GM23338 (cell line): ENCODE results near the gene KIAA1671. TPM values are rescaled to one million over a fixed set of nuclear protein-coding genes. Genes with fewer than 3 reads are reported as not detected.

Experiments
- ATAC-seq: fragments of 200-7000 bp; cut with Tn5 transposase; 3 replicates; pipeline ENCODE4 v1.9.1; 2020
- DNase-seq: peaks from one replicate; pipeline ENCODE4 v3.0.0-alpha.2; 2015; ENCODE audit warnings: low spot score
- H2AFZ ChIP-seq: fragments of 200-600 bp; sonication (generic); 2 replicates; pipeline ENCODE4 v1.8.0; 2016; ENCODE audit warnings: antibody characterized with exemption, mild to moderate bottlenecking, moderate library complexity
- H3F3A ChIP-seq: fragments of 200-600 bp; sonication (generic); replicated peaks from 2 replicates; pipeline ENCODE4 v1.8.0; 2017; ENCODE audit warnings: antibody characterized with exemption, mixed run types, low read depth
- H3K27ac ChIP-seq: fragments of 200-600 bp; sonication (generic); 2 replicates; pipeline ENCODE4 v1.6.1; 2016; ENCODE audit warnings: low read depth
- H3K27me3 ChIP-seq: fragments of 200-600 bp; sonication (generic); 2 replicates; pipeline ENCODE4 v1.8.0; 2016; ENCODE audit warnings: mild to moderate bottlenecking, mixed run types, moderate library complexity; ENCODE audit not compliant: insufficient read depth
- H3K36me3 ChIP-seq: fragments of 200-600 bp; sonication (generic); 2 replicates; pipeline ENCODE4 v1.8.0; 2016; ENCODE audit warnings: mild to moderate bottlenecking; ENCODE audit not compliant: insufficient read depth
- H3K4me1 ChIP-seq: fragments of 200-600 bp; sonication (generic); 2 replicates; pipeline ENCODE4 v1.8.0; 2016; ENCODE audit warnings: mild to moderate bottlenecking, moderate library complexity; ENCODE audit not compliant: insufficient read depth
- H3K4me2 ChIP-seq: fragments of 200-600 bp; sonication (generic); 2 replicates; pipeline ENCODE4 v1.7.1; 2017; ENCODE audit warnings: mixed run types
- H3K4me3 ChIP-seq: fragments of 200-600 bp; sonication (generic); 2 replicates; pipeline ENCODE4 v1.6.1; 2016; ENCODE audit warnings: mixed run types
- H3K79me2 ChIP-seq: fragments of 200-600 bp; sonication (generic); replicated peaks from 2 replicates; pipeline ENCODE4 v1.8.0; 2017; ENCODE audit warnings: mild to moderate bottlenecking; ENCODE audit not compliant: insufficient read depth
- H3K9me2 ChIP-seq: fragments of 200-600 bp; sonication (generic); 2 replicates; pipeline ENCODE4 v1.8.0; 2017; ENCODE audit not compliant: insufficient read depth
- H4K20me1 ChIP-seq: fragments of 200-600 bp; sonication (generic); replicated peaks from 2 replicates; pipeline ENCODE4 v1.8.0; 2017; ENCODE audit warnings: mild to moderate bottlenecking; ENCODE audit not compliant: insufficient read depth
- H3K27ac Mint-ChIP-seq: 2 replicates; pipeline ENCODE4 v1.8.0; 2020; ENCODE audit warnings: inconsistent platforms, mild to moderate bottlenecking, moderate library complexity, mixed read lengths
- H3K27me3 Mint-ChIP-seq: 3 replicates; pipeline ENCODE4 v1.8.0; 2022; ENCODE audit warnings: low read depth, mild to moderate bottlenecking, moderate library complexity, mixed read lengths, inconsistent platforms; ENCODE audit not compliant: insufficient read depth, poor library complexity
- H3K36me3 Mint-ChIP-seq: 3 replicates; pipeline ENCODE4 v1.8.0; 2021; ENCODE audit warnings: low read depth, mild to moderate bottlenecking, inconsistent platforms, moderate library complexity, mixed read lengths
- H3K4me1 Mint-ChIP-seq: 3 replicates; pipeline ENCODE4 v1.8.0; 2020; ENCODE audit warnings: mild to moderate bottlenecking, inconsistent platforms, mixed read lengths
- H3K4me3 Mint-ChIP-seq: 3 replicates; pipeline ENCODE4 v1.8.0; 2021; ENCODE audit warnings: moderate library complexity, mild to moderate bottlenecking, inconsistent platforms, mixed read lengths
- H3K9me3 Mint-ChIP-seq: 3 replicates; pipeline ENCODE4 v1.8.0; 2020; ENCODE audit warnings: moderate library complexity, mild to moderate bottlenecking, inconsistent platforms, mixed read lengths
- CREB1 ChIP-seq: fragments of 250-450 bp; sonication (Bioruptor Pico); IDR thresholded peaks from 2 replicates; pipeline ENCODE4 v1.5.0; 2020; ENCODE audit warnings: low read depth, mild to moderate bottlenecking, moderate library complexity
- CTCF ChIP-seq, 2 experiments: fragments of 200-600 bp in 1 of 2; sonication (generic) in 1 of 2; conservative IDR thresholded peaks; 2 replicates each; pipeline versions ENCODE4 v1.5.1 to v1.6.1; 2016 to 2017; ENCODE audit warnings: antibody characterized with exemption in 2 of 2, low read depth in 2 of 2, mild to moderate bottlenecking in 2 of 2, moderate library complexity in 1 of 2
- EZH2phosphoT487 ChIP-seq: fragments of 200-600 bp; sonication (generic); IDR thresholded peaks from one replicate; pipeline ENCODE4 v1.8.1; 2018; ENCODE audit warnings: antibody characterized with exemption; ENCODE audit not compliant: unreplicated experiment
- ZNF114 ChIP-seq: fragments of 250-450 bp; sonication (Bioruptor Pico); IDR thresholded peaks from 2 replicates; pipeline ENCODE4 v1.5.0; 2020; ENCODE audit warnings: mild to moderate bottlenecking, moderate library complexity
- ZNF331 ChIP-seq: fragments of 250-450 bp; sonication (Bioruptor Pico); IDR thresholded peaks from 2 replicates; pipeline ENCODE4 v1.5.0; 2020; ENCODE audit warnings: low read depth, mild to moderate bottlenecking, moderate library complexity
- ZNF462 ChIP-seq: fragments of 250-450 bp; sonication (Bioruptor Pico); IDR thresholded peaks from 2 replicates; pipeline ENCODE4 v1.5.0; 2020; ENCODE audit warnings: mild to moderate bottlenecking, moderate library complexity
- polyA plus RNA-seq: library from polyadenylated mRNA; unstranded; fragments of >200 nt; fragmentation: Nextera tagmentation; extraction: Ambion mirVana; gene quantifications from 2 replicates; pipeline ENCODE4 v1.2.1, GENCODE V29; 2016
- total RNA-seq: library from RNA; depleted of rRNA; stranded (reverse); fragments of >200 nt; shearing (Covaris generic); gene quantifications from 2 replicates; pipeline ENCODE4 v1.2.3, GENCODE V29; 2014

The KIAA1671 gene
- total and polyA plus RNA-seq, 2 experiments from 2014 or later = 6.1 to 27.2 TPM

DNA sequence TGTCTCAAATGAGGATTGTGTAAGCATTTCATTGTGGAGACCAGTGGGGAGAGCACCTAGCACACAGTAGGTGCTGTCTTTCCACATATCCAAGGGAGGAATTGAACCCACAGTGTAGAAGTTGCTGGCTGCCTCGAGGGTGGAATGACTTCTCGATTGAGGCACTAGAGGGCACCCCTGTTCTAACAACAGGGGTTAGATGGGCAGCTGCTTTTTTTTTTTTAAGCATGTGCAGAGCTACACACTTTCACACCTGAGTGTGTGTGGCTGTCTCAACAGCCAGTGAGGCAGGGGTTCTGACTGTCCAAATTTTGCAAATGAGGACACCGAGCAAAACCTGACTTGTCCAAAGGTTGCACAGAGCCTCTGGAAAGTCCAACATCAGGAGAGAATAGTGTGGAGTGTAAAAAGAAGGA, 128.9 kb downstream of the KIAA1671 start:
- no peaks in the 10 kb centered on the region for H3K36me3 ChIP-seq
- no peak overlapping the region for H3K4me2 ChIP-seq
- no peak for TF ChIP-seq ZNF114
- peak; percentile 69 to 79 for TF ChIP-seq CTCF (conservative IDR thresholded peaks at IDR 0.05; ENCODE audit: low read depth in 2 of 2)
- Mint-ChIP-seq H3K36me3 (no peaks in the 10 kb centered on the region), H3K27ac (no peak overlapping the region), H3K9me3 (no peaks in the 10 kb centered on the region), H3K4me1 (no peaks in the 10 kb centered on the region; the same call in 2 of the 3 replicates), H3K27me3 (peaks cover 4% of the 10 kb centered on the region), H3K4me3 (no peak overlapping the region)
- H3K79me2 ChIP-seq = no peaks in the 10 kb centered on the region
- H3K4me1 ChIP-seq = no peaks in the 10 kb centered on the region
- no peak overlapping the region for H3K4me3 ChIP-seq
- no peaks in the 10 kb centered on the region for H3K27me3 ChIP-seq
- no peak overlapping the region for H2AFZ ChIP-seq
- H4K20me1 ChIP-seq = no peaks in the 10 kb centered on the region; the same call in 1 of the 2 replicates
- ATAC-seq (peak; percentile 59), DNase-seq (peak; percentile 73)
- no peak overlapping the region for H3K27ac ChIP-seq
- H3K9me2 ChIP-seq = no peaks in the 10 kb centered on the region
- H3F3A ChIP-seq = no peaks in the 10 kb centered on the region

- Histone ChIP-seq H3K27ac (no peak overlapping the region), H3K36me3 (no peaks in the 10 kb centered on the region), H3K4me3 (no peak overlapping the region), H2AFZ (no peak overlapping the region), H3K4me1 (no peaks in the 10 kb centered on the region), H3F3A (no peaks in the 10 kb centered on the region), H3K79me2 (no peaks in the 10 kb centered on the region), H4K20me1 (no peaks in the 10 kb centered on the region; the same call in 1 of the 2 replicates), H3K27me3 (no peaks in the 10 kb centered on the region), H3K4me2 (no peak overlapping the region), H3K9me2 (no peaks in the 10 kb centered on the region)
- DNase-seq = no peak
- TF ChIP-seq EZH2phosphoT487 (no peak), ZNF331 (no peak), CREB1 (CRISPR knock-in tag) (no peak), ZNF462 (no peak)
- Mint-ChIP-seq H3K36me3 (no peaks in the 10 kb centered on the region), H3K4me1 (no peaks in the 10 kb centered on the region; the same call in 2 of the 3 replicates), H3K4me3 (no peak overlapping the region), H3K27me3 (peaks cover 4% of the 10 kb centered on the region), H3K27ac (no peak overlapping the region), H3K9me3 (no peaks in the 10 kb centered on the region)
- ATAC-seq = no peak
Observed at GRCh38 chr22:25082096-25082495, 129.6 kb downstream of the KIAA1671 start.
